Thymus (tissue), 11 donors: ENCODE results near the gene FAM228B. TPM values are rescaled to one million over a fixed set of nuclear protein-coding genes. Genes with fewer than 3 reads are reported as not detected.
"Not testable (repeated sequence)": the region's sequence is repeated elsewhere in the genome, so short reads cannot be mapped to it uniquely, and the experiment has no call there.

Source experiments
- DNase-seq, 9 donors: peaks; one replicate each; pipeline ENCODE4 v3.0.0-alpha.2; 2013; ENCODE audit warnings: low spot score in 9 of 9, low read depth in 6 of 9, missing footprints in 1 of 9
- H3K27ac ChIP-seq, 2 donors: one replicate each; pipeline ENCODE4 v1.5.1; 2013; ENCODE audit warnings: control low read depth in 1 of 2, low read depth in 1 of 2, low read length in 1 of 2, mild to moderate bottlenecking in 1 of 2, moderate library complexity in 1 of 2
- H3K27me3 ChIP-seq, 2 donors: one replicate each; pipeline ENCODE4 v1.5.1; 2013; ENCODE audit warnings: low read length in 1 of 2; ENCODE audit not compliant: control insufficient read depth in 2 of 2, insufficient read depth in 1 of 2
- H3K36me3 ChIP-seq, 2 donors: one replicate each; pipeline ENCODE4 v1.5.1; 2013; ENCODE audit warnings: low read length in 1 of 2, mild to moderate bottlenecking in 1 of 2, moderate library complexity in 1 of 2; ENCODE audit not compliant: control insufficient read depth in 2 of 2, insufficient read depth in 2 of 2
- H3K4me1 ChIP-seq, 2 donors: one replicate each; pipeline ENCODE4 v1.5.1; 2013; ENCODE audit warnings: low read length in 2 of 2; ENCODE audit not compliant: control insufficient read depth in 2 of 2, insufficient read depth in 2 of 2
- H3K4me3 ChIP-seq, 2 donors: one replicate each; pipeline ENCODE4 v1.5.1; 2013; ENCODE audit warnings: low read length in 2 of 2, control low read depth in 1 of 2, mild to moderate bottlenecking in 1 of 2
- H3K9me3 ChIP-seq, 2 donors: one replicate each; pipeline ENCODE4 v1.5.1; 2013; ENCODE audit warnings: low read length in 1 of 2, mild to moderate bottlenecking in 1 of 2; ENCODE audit not compliant: control insufficient read depth in 2 of 2, insufficient read depth in 1 of 2
- WGBS: extraction: QIAGEN DNeasy Blood & Tissue Kit; methylation state at CpG from one replicate; pipeline ENCODE4 v1.1.7; 2013; 5-methylcytosine and 5-hydroxymethylcytosine counted together
- polyA plus RNA-seq: library from polyadenylated mRNA; stranded (reverse); fragments of 200-250 nt; gene quantifications from one replicate; pipeline ENCODE4 v1.2.3, GENCODE V29; 2013
- total RNA-seq: library from RNA; stranded (reverse); fragments of 120-200 nt; gene quantifications from one replicate; pipeline ENCODE4 v1.2.4, GENCODE V29; 2013
- donor health status: healthy.

The FAM228B gene
- total and polyA plus RNA-seq, 2 donors, result 16.2 to 31.5 TPM

DNA sequence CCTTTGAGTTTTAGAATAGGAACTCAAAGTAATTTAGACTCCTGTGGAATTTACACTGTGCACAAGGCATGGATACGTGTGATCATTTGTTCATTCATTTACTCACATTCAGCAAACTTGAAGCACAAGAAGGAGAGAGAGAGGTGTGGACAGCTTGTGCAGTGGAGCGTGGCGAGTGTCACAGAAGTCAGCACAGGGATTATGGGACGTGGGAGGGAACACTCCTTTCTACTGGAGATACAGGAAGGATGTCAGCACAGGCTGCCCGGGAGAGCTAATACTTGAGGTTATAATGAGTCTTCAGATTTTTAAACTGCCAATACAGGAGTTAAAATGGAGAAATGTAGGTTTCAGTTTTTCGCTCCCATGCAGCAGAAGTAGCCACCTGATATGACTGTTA, 58.6 kb downstream of the FAM228B start:
- DNase-seq, result no peak
- WGBS, result 82% methylated on average over 6 of the region's 6 CpGs
- Histone ChIP-seq H3K27ac (no peak overlapping the region), H3K9me3 (no peaks in the 10 kb centered on the region), H3K27me3 (no peaks in the 10 kb centered on the region), H3K4me3 (no peak overlapping the region), H3K36me3 (no peaks in the 10 kb centered on the region), H3K4me1 (no peaks in the 10 kb centered on the region)

GRCh38 chr2:24182507-24182906, 59.2 kb downstream of the FAM228B start:
- Histone ChIP-seq H3K27me3 (no peaks in the 10 kb centered on the region), H3K9me3 (no peaks in the 10 kb centered on the region), H3K4me1 (no peaks in the 10 kb centered on the region), H3K4me3 (no peak overlapping the region), H3K27ac (no peak overlapping the region), H3K36me3 (no peaks in the 10 kb centered on the region)
- 98% methylated on average over 7 of the region's 7 CpGs for WGBS
- DNase-seq, result no peak

DNA sequence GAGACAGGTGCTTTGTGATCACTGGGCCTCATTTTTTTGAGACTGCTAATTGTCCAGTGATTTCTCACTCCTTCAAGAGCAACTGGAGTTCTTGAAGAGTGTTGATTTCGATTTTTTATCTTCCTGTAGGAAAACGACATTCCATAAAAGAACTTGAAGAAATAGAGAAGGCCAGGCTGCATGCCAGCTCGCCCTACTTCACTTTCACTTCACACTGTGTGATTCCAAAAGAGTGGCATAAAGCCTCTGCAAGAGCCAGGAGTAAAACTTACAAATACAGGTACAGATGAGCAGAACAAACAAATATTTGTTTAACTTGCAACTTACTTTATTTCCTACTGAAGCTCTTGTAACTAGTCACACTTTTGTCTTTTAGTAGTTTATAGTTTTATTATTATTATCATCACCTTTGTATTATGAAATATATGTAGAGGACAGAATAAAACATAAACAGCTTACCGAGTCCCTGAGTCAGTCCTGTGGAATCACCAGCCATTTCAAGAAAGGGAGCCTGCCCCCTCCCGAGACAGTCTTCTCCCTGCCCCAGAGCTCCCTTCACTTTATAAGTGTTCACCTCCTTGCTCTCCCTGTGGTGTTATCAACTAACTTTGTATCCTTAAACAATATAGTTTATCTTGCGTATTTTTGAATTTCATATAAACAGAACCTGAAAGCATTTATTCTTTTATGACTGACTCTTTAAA, 60.2 kb downstream of the FAM228B start:
- Histone ChIP-seq H3K9me3 (no peaks in the 10 kb centered on the region), H3K4me1 (no peaks in the 10 kb centered on the region), H3K27ac (no peak overlapping the region), H3K4me3 (no peak overlapping the region), H3K36me3 (no peaks in the 10 kb centered on the region), H3K27me3 (no peaks in the 10 kb centered on the region)
- 94% methylated on average over 6 of the region's 6 CpGs for WGBS
- DNase-seq, result no peak

DNA sequence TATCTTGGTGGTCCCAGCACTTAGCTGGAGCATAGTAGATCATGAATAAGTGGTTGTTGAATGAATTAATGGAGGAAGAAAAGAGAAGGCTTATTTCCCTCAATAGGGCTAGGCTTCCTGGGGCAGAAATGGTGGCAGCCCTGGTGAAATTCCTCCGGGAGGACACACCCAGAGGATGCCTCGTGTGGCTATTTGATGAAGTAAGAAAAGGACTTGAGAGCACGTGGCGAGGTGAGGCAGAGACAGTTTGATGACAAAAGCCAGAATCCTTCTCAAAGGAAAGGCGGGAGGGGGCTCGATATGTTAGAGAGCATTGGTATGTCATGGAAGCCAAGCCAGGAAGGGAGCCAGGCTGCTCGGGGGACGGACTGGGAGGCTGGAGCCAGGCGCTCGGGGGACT, 66.3 kb downstream of the FAM228B start:
- WGBS, result 95% methylated on average over 10 of the region's 10 CpGs
- Histone ChIP-seq H3K27me3 (no peaks in the 10 kb centered on the region), H3K4me1 (peaks cover 0 to 3% of the 10 kb centered on the region in 2 donors), H3K27ac (no peak overlapping the region), H3K9me3 (no peaks in the 10 kb centered on the region), H3K4me3 (no peak overlapping the region), H3K36me3 (no peaks in the 10 kb centered on the region)
- no peak for DNase-seq

GRCh38 chr2:24190503-24190902, 67.2 kb downstream of the FAM228B start:
- H3K27ac ChIP-seq, result no peak overlapping the region
- H3K36me3 ChIP-seq, result no peaks in the 10 kb centered on the region
- no peaks in the 10 kb centered on the region for H3K9me3 ChIP-seq
- peaks cover 0 to 3% of the 10 kb centered on the region in 2 donors for H3K4me1 ChIP-seq
- H3K4me3 ChIP-seq, result no peak overlapping the region
- DNase-seq, result no peak
- no peaks in the 10 kb centered on the region for H3K27me3 ChIP-seq
- WGBS, result 97% methylated on average over 9 of the region's 9 CpGs

DNA sequence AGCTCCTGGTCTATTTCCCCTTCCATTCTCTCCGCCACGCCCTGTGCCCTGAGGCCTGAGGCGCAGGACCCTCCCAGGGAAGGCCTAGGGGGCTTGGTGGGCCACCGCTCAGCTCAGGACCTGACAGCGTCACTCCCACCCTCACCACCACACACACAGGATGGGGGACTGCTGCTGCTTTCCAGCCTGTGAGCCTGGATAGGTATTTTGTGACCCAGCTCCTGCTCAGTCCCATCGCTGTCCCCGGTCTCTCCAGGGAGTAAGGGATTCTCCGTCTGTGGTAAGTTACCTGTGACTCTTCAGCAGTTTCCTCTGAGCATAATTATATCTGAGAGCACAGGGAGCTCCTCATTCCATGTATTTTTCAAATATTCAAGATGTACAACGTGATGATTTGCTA, 67.9 kb downstream of the FAM228B start:
- WGBS, result 96% methylated on average over 9 of the region's 9 CpGs
- H3K27ac ChIP-seq, result no peak overlapping the region
- DNase-seq, result no peak

GRCh38 chr2:24191848-24192247, 68.6 kb downstream of the FAM228B start:
- WGBS, result 83% methylated on average over 5 of the region's 5 CpGs
- Histone ChIP-seq H3K4me3 (no peak overlapping the region), H3K4me1 (peaks cover 0 to 3% of the 10 kb centered on the region in 2 donors), H3K36me3 (no peaks in the 10 kb centered on the region), H3K27me3 (no peaks in the 10 kb centered on the region), H3K9me3 (no peaks in the 10 kb centered on the region), H3K27ac (no peak overlapping the region)
- peak in 1 of 9 donors; percentile 12 for DNase-seq

More for the DNA sequence above, 67.9 kb downstream of the FAM228B start:
- H3K27me3 ChIP-seq, result no peaks in the 10 kb centered on the region
- peaks cover 0 to 3% of the 10 kb centered on the region in 2 donors for H3K4me1 ChIP-seq
- H3K9me3 ChIP-seq, result no peaks in the 10 kb centered on the region
- no peaks in the 10 kb centered on the region for H3K36me3 ChIP-seq
- no peak overlapping the region for H3K4me3 ChIP-seq

DNA sequence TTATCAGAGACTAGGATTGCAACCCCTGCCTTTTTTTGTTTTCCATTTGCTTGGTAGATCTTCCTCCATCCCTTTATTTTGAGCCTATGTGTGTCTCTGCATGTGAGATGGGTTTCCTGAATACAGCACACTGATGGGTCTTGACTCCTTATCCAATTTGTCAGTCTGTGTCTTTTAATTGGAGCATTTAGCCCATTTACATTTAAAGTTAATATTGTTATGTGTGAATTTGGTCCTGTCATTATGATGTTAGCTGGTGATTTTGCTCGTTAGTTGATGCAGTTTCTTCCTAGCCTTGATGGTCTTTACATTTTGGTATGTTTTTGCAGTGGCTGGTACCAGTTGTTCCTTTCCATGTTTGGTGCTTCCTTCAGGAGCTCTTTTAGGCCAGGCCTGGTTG, 73.9 kb downstream of the FAM228B start:
- 92% methylated on average over 1 of the region's 1 CpG for WGBS
- not testable (repeated sequence) for H3K27me3 ChIP-seq, H3K27ac ChIP-seq

DNA sequence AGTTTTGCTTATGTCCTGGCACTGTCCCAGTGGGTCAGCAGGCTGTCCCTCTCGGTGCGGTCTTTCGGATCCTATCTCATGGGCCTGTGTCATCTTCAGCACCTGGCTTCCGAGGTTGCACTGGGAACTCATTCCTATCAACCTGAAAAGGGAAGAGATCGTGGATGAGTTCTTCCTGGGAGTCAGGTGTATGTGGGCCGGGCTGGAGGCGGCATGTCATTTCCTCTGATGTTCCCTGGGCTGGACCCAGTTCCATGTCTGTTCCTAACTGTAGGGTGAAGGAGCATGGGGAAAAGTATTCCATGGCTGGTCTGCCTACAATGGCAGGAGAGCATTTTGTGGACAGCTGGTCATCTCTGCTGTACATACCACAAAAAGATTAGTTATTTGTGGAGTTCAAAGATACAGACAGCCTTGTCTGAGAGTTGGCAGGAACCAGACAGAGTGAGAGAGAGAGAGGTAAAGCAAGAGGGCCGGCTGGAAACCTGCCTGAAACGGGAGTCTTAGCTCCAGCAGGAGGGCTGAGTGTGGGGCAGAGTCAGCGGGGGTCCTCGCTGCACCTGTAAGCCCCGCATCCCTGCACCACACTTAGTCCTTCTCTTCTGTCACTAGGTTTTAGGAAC, 76.8 kb downstream of the FAM228B start:
- H3K36me3 ChIP-seq, result peaks cover 25 to 29% of the 10 kb centered on the region in 2 donors
- no peak for DNase-seq
- no peaks in the 10 kb centered on the region for H3K27me3 ChIP-seq
- no peak overlapping the region for H3K4me3 ChIP-seq
- H3K9me3 ChIP-seq, result peaks cover 0 to 1% of the 10 kb centered on the region in 2 donors
- no peak overlapping the region for H3K27ac ChIP-seq
- H3K4me1 ChIP-seq, result no peaks in the 10 kb centered on the region
- 95% methylated on average over 12 of the region's 12 CpGs for WGBS

More for the DNA sequence above, 73.9 kb downstream of the FAM228B start:
- H3K4me1 ChIP-seq, DNase-seq, H3K9me3 ChIP-seq, H3K4me3 ChIP-seq, H3K36me3 ChIP-seq: not testable (repeated sequence)
